ENCODE data around the gene PDE4D. TPM values are rescaled to one million over a fixed set of nuclear protein-coding genes. Genes with fewer than 3 reads are reported as not detected.

Gene PDE4D
- total RNA-seq, 1 experiment from 2014 or later: 2.1 TPM

DNA sequence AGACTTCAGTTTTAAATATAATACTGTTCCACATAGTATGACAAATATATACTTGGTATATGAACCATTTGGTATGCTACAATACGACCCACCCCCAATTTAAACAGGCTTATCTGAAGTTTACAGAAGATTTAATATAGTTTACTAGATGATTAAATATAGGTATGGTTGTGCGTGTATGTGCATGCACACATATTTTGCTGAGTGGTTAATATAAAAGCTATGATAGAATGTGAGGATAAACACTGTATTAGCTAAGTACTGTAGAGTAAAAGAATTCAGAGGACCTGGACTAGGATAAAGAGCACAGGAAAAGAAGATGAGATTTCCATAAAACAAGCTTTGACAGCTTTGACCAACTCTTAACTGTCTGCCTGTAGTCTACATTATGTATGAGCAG lies 356.7 kb downstream of the PDE4D start:
- H3K14ac ChIP-seq (ENCODE audit: insufficient read depth, low read length): no peak overlapping the region
- H3K4ac ChIP-seq (ENCODE audit: low read depth, low read length): no peak overlapping the region
- no peak overlapping the region for H3K18ac ChIP-seq (ENCODE audit: insufficient read length, low read depth, low read length)
- no peak overlapping the region for H3K4me2 ChIP-seq (ENCODE audit: insufficient read depth, insufficient read length, low read length)
- H2BK5ac ChIP-seq (ENCODE audit: insufficient read length, low read length): no peak overlapping the region
- Mint-ChIP-seq H3K9me3 (0 out of 5 replicates have a peak, but pooled peaks cover 0 to 2% of the 10 kb centered on the region in 2 experiments), H3K36me3 (ENCODE audit: insufficient read depth in 1 of 3, low read depth in 3 of 3) (no peaks in the 10 kb centered on the region), H3K4me3 (no peak overlapping the region), H3K27me3 (ENCODE audit: low read depth) (no peaks in the 10 kb centered on the region), H3K4me1 (peaks cover 7% of the 10 kb centered on the region in 2 experiments), H3K27ac (no peak overlapping the region)
- no peak overlapping the region for H4K91ac ChIP-seq (ENCODE audit: insufficient read length, low read depth, low read length)
- no peaks in the 10 kb centered on the region for H3K23me2 ChIP-seq (ENCODE audit: insufficient read length, low read depth, low read length, poor library complexity, severe bottlenecking)
- WGBS (ENCODE audit: extremely low coverage, insufficient read length, low lambda C conversion rate): no CpG with 5 or more reads among the region's 2 CpGs
- no peak overlapping the region for H2AFZ ChIP-seq (ENCODE audit: low read length)
- H2BK20ac ChIP-seq (ENCODE audit: low read depth, low read length, poor library complexity, severe bottlenecking): no peak overlapping the region
- H2BK12ac ChIP-seq (ENCODE audit: insufficient read length, low read depth, low read length): no peak overlapping the region
- H3T11ph ChIP-seq (ENCODE audit: low read length): no peak overlapping the region
- H3K23ac ChIP-seq (ENCODE audit: insufficient read length, low read depth, low read length): no peak overlapping the region
- no peaks in the 10 kb centered on the region for H4K20me1 ChIP-seq (ENCODE audit: control insufficient read depth, insufficient read depth, insufficient read length)
- H3K9ac ChIP-seq (ENCODE audit: extremely low read depth, insufficient read length, low read length): no peak overlapping the region
- H3K27ac ChIP-seq (ENCODE audit: insufficient read length, low read depth, low read length): no peak overlapping the region
- H2AK5ac ChIP-seq (ENCODE audit: insufficient read length, low read length): no peak overlapping the region
- no peak overlapping the region for H3K56ac ChIP-seq (ENCODE audit: insufficient read length, low read depth, low read length)
- H2BK120ac ChIP-seq (ENCODE audit: low read depth, low read length, poor library complexity, severe bottlenecking): no peak overlapping the region
- H3K9me3 ChIP-seq (ENCODE audit: control insufficient read depth, low read depth, low read length): no peaks in the 10 kb centered on the region
- no peaks in the 10 kb centered on the region for H3K79me2 ChIP-seq (ENCODE audit: insufficient read depth, low read length)
- no peak overlapping the region for H2BK15ac ChIP-seq (ENCODE audit: low read depth, low read length)
- DNase-seq: no peak
- no peak overlapping the region for H4K5ac ChIP-seq (ENCODE audit: insufficient read length, low read depth, low read length)
- no peaks in the 10 kb centered on the region for H3K79me1 ChIP-seq (ENCODE audit: insufficient read depth, low read depth, low read length, poor library complexity, severe bottlenecking)
- H4K8ac ChIP-seq (replicated peaks; ENCODE audit: insufficient read length, low read depth, low read length): no peak overlapping the region
- no peaks in the 10 kb centered on the region for H3K27me3 ChIP-seq (ENCODE audit: insufficient read depth, low read length)
- no peaks in the 10 kb centered on the region; the same call in 1 of the 2 replicates for H3K4me1 ChIP-seq (ENCODE audit: insufficient read depth, low read length)
- TF ChIP-seq, protein P1, sequence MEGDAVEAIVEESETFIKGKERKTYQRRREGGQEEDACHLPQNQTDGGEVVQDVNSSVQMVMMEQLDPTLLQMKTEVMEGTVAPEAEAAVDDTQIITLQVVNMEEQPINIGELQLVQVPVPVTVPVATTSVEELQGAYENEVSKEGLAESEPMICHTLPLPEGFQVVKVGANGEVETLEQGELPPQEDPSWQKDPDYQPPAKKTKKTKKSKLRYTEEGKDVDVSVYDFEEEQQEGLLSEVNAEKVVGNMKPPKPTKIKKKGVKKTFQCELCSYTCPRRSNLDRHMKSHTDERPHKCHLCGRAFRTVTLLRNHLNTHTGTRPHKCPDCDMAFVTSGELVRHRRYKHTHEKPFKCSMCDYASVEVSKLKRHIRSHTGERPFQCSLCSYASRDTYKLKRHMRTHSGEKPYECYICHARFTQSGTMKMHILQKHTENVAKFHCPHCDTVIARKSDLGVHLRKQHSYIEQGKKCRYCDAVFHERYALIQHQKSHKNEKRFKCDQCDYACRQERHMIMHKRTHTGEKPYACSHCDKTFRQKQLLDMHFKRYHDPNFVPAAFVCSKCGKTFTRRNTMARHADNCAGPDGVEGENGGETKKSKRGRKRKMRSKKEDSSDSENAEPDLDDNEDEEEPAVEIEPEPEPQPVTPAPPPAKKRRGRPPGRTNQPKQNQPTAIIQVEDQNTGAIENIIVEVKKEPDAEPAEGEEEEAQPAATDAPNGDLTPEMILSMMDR (conservative IDR thresholded peaks at IDR 0.05): no peak
